ENCODE measurements around the gene SAP30BP. TPM values are rescaled to one million over a fixed set of nuclear protein-coding genes. Genes with fewer than 3 reads are reported as not detected.

SAP30BP gene
- total RNA-seq, 1 donor from 2014 or later: 125 TPM

DNA sequence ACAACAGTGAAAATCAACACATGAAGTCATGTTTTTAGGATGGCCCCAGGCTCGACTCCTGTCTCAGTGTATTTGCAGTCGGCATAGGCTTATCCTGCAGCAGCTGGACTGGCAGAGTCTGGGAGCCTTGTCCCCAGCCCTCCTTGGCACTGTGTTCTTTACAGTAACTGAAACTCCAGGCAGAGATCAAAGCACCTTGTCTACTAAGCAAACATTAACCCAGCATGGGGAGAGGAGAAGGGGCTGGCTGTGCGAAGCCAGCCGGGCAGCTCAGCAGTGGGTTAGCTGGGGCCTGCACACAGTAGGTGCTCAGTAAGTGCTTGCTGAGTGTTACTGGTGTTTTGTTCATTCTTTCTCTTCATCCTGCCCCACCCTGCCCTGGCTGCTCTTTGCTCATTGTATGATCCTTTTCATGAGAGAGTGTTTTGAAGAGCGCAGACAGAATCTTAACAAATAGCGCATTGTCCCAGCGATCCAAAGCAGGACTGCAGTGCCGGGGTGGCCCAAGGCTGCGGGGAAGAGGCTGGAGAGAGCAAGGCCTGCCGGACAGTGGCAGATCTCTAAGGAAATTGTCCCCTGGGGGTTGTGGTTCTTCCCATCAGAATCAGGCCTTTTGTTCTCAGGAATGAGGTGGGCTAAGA lies 30.6 kb downstream of the SAP30BP start:
- Mint-ChIP-seq H3K27me3 (ENCODE audit: unreplicated experiment) (peaks cover 2% of the 10 kb centered on the region), H3K9me3 (ENCODE audit: unreplicated experiment) (no peaks in the 10 kb centered on the region), H3K36me3 (ENCODE audit: low read depth, unreplicated experiment) (peaks cover 50% of the 10 kb centered on the region), H3K27ac (ENCODE audit: unreplicated experiment) (no peak overlapping the region), H3K4me1 (ENCODE audit: unreplicated experiment) (no peaks in the 10 kb centered on the region), H3K4me3 (ENCODE audit: unreplicated experiment) (no peak overlapping the region)
- no peak for DNase-seq (ENCODE audit: low spot score)
- TF ChIP-seq CTCF (IDR thresholded peaks at IDR 0.05; ENCODE audit: unreplicated experiment): no peak

DNA sequence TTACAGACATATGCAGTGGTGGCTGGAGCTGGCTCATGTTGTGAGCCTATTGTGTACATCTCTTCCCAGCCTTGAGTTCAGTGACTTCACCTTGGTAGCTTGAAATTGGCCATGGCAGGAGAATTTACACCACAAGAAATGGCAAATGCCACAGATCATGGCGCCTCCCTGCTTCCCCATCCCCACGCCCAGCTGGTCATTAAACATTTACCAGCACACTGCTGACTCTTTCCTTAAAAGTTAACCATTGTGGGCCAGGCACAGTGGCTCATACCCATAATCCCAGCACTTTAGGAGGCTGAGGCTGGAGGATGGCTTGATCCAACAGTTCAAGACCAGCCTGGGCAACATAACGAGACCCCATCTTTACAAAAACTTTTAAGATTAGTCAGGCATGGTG lies 31.5 kb downstream of the SAP30BP start:
- Mint-ChIP-seq H3K27ac (ENCODE audit: unreplicated experiment) (no peak overlapping the region), H3K4me3 (ENCODE audit: unreplicated experiment) (no peak overlapping the region)

DNA sequence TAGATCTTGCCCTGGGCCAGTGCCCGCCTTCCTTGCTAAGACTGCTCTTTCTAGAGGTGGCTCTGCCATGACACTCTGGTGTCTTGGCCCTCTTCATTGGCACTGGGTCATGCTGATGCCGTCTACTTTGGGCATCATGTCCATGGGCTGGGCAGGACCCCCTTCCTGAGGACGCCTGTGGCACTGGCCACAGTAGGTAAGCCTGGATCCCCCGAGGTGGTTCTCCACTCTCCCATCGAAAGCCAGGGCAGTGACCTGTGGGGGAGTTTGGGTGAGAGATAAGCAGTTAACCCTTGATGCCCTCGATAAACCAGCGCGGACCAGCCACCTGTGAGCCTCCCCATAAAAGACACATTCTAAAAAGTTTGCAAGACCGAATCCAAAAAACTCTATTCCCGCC lies 34.1 kb downstream of the SAP30BP start:
- H3K36me3 Mint-ChIP-seq (ENCODE audit: low read depth, unreplicated experiment): peaks cover 51% of the 10 kb centered on the region
- H3K9me3 Mint-ChIP-seq (ENCODE audit: unreplicated experiment): no peaks in the 10 kb centered on the region
- no peak for TF ChIP-seq CTCF (IDR thresholded peaks at IDR 0.05; ENCODE audit: unreplicated experiment)
- peak overlapping the region; percentile 32 for H3K4me3 Mint-ChIP-seq (ENCODE audit: unreplicated experiment)
- no peak overlapping the region for H3K27ac Mint-ChIP-seq (ENCODE audit: unreplicated experiment)
- H3K27me3 Mint-ChIP-seq (ENCODE audit: unreplicated experiment): peaks cover 3% of the 10 kb centered on the region
- no peaks in the 10 kb centered on the region for H3K4me1 Mint-ChIP-seq (ENCODE audit: unreplicated experiment)
- DNase-seq (ENCODE audit: low spot score): no peak

More for the DNA sequence above, 31.5 kb downstream of the SAP30BP start:
- H3K4me1 Mint-ChIP-seq (ENCODE audit: unreplicated experiment): no peaks in the 10 kb centered on the region
- peaks cover 3% of the 10 kb centered on the region for H3K27me3 Mint-ChIP-seq (ENCODE audit: unreplicated experiment)
- no peak for TF ChIP-seq CTCF (IDR thresholded peaks at IDR 0.05; ENCODE audit: unreplicated experiment)
- H3K36me3 Mint-ChIP-seq (ENCODE audit: low read depth, unreplicated experiment): peaks cover 56% of the 10 kb centered on the region
- no peaks in the 10 kb centered on the region for H3K9me3 Mint-ChIP-seq (ENCODE audit: unreplicated experiment)
- DNase-seq (ENCODE audit: low spot score): no peak

GRCh38 chr17:75703191-75703590 lies 36.1 kb downstream of the SAP30BP start:
- Mint-ChIP-seq H3K36me3 (ENCODE audit: low read depth, unreplicated experiment) (peaks cover 56% of the 10 kb centered on the region), H3K9me3 (ENCODE audit: unreplicated experiment) (no peaks in the 10 kb centered on the region), H3K27ac (ENCODE audit: unreplicated experiment) (no peak overlapping the region), H3K4me3 (ENCODE audit: unreplicated experiment) (no peak overlapping the region), H3K27me3 (ENCODE audit: unreplicated experiment) (peaks cover 4% of the 10 kb centered on the region), H3K4me1 (ENCODE audit: unreplicated experiment) (no peaks in the 10 kb centered on the region)
- DNase-seq (ENCODE audit: low spot score): no peak
- TF ChIP-seq CTCF (IDR thresholded peaks at IDR 0.05; ENCODE audit: unreplicated experiment): no peak

DNA sequence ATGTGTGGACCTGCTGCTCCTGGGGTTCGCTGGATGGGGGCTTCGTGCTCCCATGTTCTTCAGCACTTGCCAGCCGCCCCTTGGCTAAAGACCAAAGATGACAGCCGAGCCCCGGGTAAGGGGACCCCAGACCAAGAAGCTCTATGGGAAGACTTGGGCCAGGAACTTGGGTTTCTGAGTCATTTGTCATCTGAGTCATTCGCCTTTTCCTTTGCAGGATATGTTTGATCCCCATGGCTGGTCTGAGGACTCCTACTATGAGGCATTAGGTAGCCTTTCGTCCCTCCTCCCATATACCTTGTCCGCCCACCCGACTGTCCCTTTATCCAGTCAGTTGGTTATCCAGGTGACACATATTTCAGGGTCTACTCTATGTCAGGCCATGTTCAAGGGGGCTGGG lies 36.5 kb downstream of the SAP30BP start:
- Mint-ChIP-seq H3K9me3 (ENCODE audit: unreplicated experiment) (no peaks in the 10 kb centered on the region), H3K36me3 (ENCODE audit: low read depth, unreplicated experiment) (peaks cover 60% of the 10 kb centered on the region), H3K27ac (ENCODE audit: unreplicated experiment) (no peak overlapping the region), H3K27me3 (ENCODE audit: unreplicated experiment) (peaks cover 4% of the 10 kb centered on the region), H3K4me3 (ENCODE audit: unreplicated experiment) (no peak overlapping the region), H3K4me1 (ENCODE audit: unreplicated experiment) (no peaks in the 10 kb centered on the region)
- TF ChIP-seq CTCF (IDR thresholded peaks at IDR 0.05; ENCODE audit: unreplicated experiment): no peak
- DNase-seq (ENCODE audit: low spot score): no peak

Measured in endothelial cell (in vitro differentiated cells).